ENCODE measurements around the gene ADCY7.

DNA sequence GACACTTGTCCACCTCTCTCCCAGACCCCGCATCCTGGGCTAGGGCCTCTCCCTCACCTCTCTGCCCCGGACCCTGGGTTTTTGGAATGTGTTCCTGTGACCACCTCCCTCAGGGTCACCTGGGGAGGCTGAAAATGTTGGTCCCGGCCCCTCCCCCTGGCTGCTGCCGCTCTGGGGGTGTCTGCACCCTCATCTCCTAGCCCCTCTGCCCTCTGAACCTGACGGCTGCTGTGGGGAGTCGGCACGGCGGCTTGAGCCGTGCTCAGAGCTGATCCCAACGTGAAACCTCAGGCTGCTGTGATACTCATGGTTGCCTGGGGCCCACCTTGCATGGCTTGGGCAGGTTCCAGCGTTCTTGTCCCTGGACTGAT lies 42.8 kb downstream of the ADCY7 start:
- TF ChIP-seq, protein P1, sequence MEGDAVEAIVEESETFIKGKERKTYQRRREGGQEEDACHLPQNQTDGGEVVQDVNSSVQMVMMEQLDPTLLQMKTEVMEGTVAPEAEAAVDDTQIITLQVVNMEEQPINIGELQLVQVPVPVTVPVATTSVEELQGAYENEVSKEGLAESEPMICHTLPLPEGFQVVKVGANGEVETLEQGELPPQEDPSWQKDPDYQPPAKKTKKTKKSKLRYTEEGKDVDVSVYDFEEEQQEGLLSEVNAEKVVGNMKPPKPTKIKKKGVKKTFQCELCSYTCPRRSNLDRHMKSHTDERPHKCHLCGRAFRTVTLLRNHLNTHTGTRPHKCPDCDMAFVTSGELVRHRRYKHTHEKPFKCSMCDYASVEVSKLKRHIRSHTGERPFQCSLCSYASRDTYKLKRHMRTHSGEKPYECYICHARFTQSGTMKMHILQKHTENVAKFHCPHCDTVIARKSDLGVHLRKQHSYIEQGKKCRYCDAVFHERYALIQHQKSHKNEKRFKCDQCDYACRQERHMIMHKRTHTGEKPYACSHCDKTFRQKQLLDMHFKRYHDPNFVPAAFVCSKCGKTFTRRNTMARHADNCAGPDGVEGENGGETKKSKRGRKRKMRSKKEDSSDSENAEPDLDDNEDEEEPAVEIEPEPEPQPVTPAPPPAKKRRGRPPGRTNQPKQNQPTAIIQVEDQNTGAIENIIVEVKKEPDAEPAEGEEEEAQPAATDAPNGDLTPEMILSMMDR (IDR thresholded peaks at IDR 0.05) = no peak
- no peak for TF ChIP-seq POLR2A (IDR thresholded peaks at IDR 0.05)
